Activated T-helper 2 cell treated with anti-CD3 and anti-CD28 coated beads, Interferon-gamma antibody, Interleukin-2, Interleukin-4, amounts not matched to agents 10 μg/mL and 5 μg/mL and 100 μg/mL, durations not matched to agents 14 hours and 24 hours and 36 hours (primary cell): ENCODE measurements around the gene SAPCD2. TPM values are rescaled to one million over a fixed set of nuclear protein-coding genes. Genes with fewer than 3 reads are reported as not detected.

Source experiments
- DNase-seq: peaks from one replicate; pipeline ENCODE4 v3.0.0; 2021; ENCODE audit warnings: low spot score
- H3K27ac Mint-ChIP-seq: one replicate; pipeline ENCODE4 v1.8.0; 2021; ENCODE audit warnings: mixed read lengths
- H3K27me3 Mint-ChIP-seq: one replicate; pipeline ENCODE4 v1.8.0; 2021; ENCODE audit warnings: low read depth, mixed read lengths
- H3K36me3 Mint-ChIP-seq: one replicate; pipeline ENCODE4 v1.8.0; 2021; ENCODE audit warnings: low read depth, mixed read lengths
- H3K4me1 Mint-ChIP-seq: one replicate; pipeline ENCODE4 v1.8.0; 2021; ENCODE audit warnings: low read depth, mixed read lengths
- H3K4me3 Mint-ChIP-seq: one replicate; pipeline ENCODE4 v1.8.0; 2021; ENCODE audit warnings: low read depth, mild to moderate bottlenecking, moderate library complexity, mixed read lengths
- H3K9me3 Mint-ChIP-seq: one replicate; pipeline ENCODE4 v1.8.0; 2021; ENCODE audit warnings: mixed read lengths
- intact Hi-C: fragments of 100-400 bp; cut with micrococcal nuclease; formaldehyde crosslinking; loops from one replicate; pipeline ENCODE4 v1.15.1; 2023
- total RNA-seq: library from RNA; stranded (reverse); gene quantifications from 2 replicates; pipeline ENCODE4 v1.2.3, GENCODE V29; 2022

The SAPCD2 gene
- total RNA-seq, 1 donor from 2014 or later = 26.5 TPM

GRCh38 chr9:137050570-137050969 is 19.8 kb downstream of the SAPCD2 start:
- H3K4me3 Mint-ChIP-seq = no peak overlapping the region
- intact Hi-C loops = no loop called here
- no peak for DNase-seq
- H3K27me3 Mint-ChIP-seq = peaks cover 29% of the 10 kb centered on the region
- H3K27ac Mint-ChIP-seq = no peak overlapping the region
- H3K36me3 Mint-ChIP-seq = no peaks in the 10 kb centered on the region
- H3K4me1 Mint-ChIP-seq = no peaks in the 10 kb centered on the region
- no peaks in the 10 kb centered on the region for H3K9me3 Mint-ChIP-seq

- no peak for DNase-seq
- H3K9me3 Mint-ChIP-seq = no peaks in the 10 kb centered on the region
- H3K4me3 Mint-ChIP-seq = no peak overlapping the region
- peaks cover 3% of the 10 kb centered on the region for H3K4me1 Mint-ChIP-seq
- intact Hi-C loops = loop anchor here (5.0 kb wide), 3 partner anchors 108 to 202 kb away; partner anchors contain the start of gene PHPT1
- no peak overlapping the region for H3K27ac Mint-ChIP-seq
- no peaks in the 10 kb centered on the region for H3K36me3 Mint-ChIP-seq
- peaks cover 34% of the 10 kb centered on the region for H3K27me3 Mint-ChIP-seq
These were observed 20.6 kb downstream of the SAPCD2 start for GRCh38 chr9:137049544-137050449.

- no peak for DNase-seq
- Mint-ChIP-seq H3K27me3 (peaks cover 33% of the 10 kb centered on the region), H3K4me3 (no peak overlapping the region), H3K9me3 (no peaks in the 10 kb centered on the region), H3K36me3 (no peaks in the 10 kb centered on the region), H3K27ac (no peak overlapping the region), H3K4me1 (peaks cover 4% of the 10 kb centered on the region)
- intact Hi-C loops = loop anchor here (5.0 kb wide), 3 partner anchors 108 to 202 kb away; partner anchors contain the start of gene PHPT1
These were observed 21.5 kb downstream of the SAPCD2 start for GRCh38 chr9:137048655-137049543.

- peaks cover 29% of the 10 kb centered on the region for H3K27me3 Mint-ChIP-seq
- DNase-seq = peak; percentile 76
- H3K27ac Mint-ChIP-seq = no peak within 1 kb of the TSS
- H3K9me3 Mint-ChIP-seq = no peaks in the 10 kb centered on the region
- H3K36me3 Mint-ChIP-seq = no peaks in the 10 kb centered on the region
- H3K4me1 Mint-ChIP-seq = peaks cover 4% of the 10 kb centered on the region
- intact Hi-C loops = loop anchor here (1.0 to 5.0 kb wide), 5 partner anchors 18 to 199 kb away; partner anchors contain the start of genes PHPT1 and SAPCD2
- peak within 1 kb of the TSS; percentile 60 for H3K4me3 Mint-ChIP-seq
These were observed 24.1 kb downstream of the SAPCD2 start, which contains the start of gene NPDC1 for GRCh38 chr9:137046088-137046787. NPDC1 (minus strand) TSS chr9:137046177; CDS start chr9:137045989, 188 bp downstream.

- intact Hi-C loops = loop anchor here (1.0 to 5.0 kb wide), 5 partner anchors 19 to 198 kb away; partner anchors contain the start of genes PHPT1 and SAPCD2
- Mint-ChIP-seq H3K27ac (no peak overlapping the region), H3K9me3 (no peaks in the 10 kb centered on the region), H3K4me1 (peaks cover 4% of the 10 kb centered on the region), H3K36me3 (no peaks in the 10 kb centered on the region), H3K27me3 (peaks cover 29% of the 10 kb centered on the region), H3K4me3 (peak overlapping the region; percentile 60)
- DNase-seq = no peak
These were observed 24.9 kb downstream of the SAPCD2 start for GRCh38 chr9:137045294-137046087.

- H3K4me3 Mint-ChIP-seq = peak overlapping the region; percentile 60
- H3K36me3 Mint-ChIP-seq = no peaks in the 10 kb centered on the region
- intact Hi-C loops = loop anchor here (5.0 kb wide), 3 partner anchors 113 to 197 kb away; partner anchors contain the start of gene PHPT1
- H3K27me3 Mint-ChIP-seq = peaks cover 26% of the 10 kb centered on the region
- H3K4me1 Mint-ChIP-seq = peaks cover 4% of the 10 kb centered on the region
- H3K9me3 Mint-ChIP-seq = no peaks in the 10 kb centered on the region
- H3K27ac Mint-ChIP-seq = no peak overlapping the region
- no peak for DNase-seq
These were observed 25.7 kb downstream of the SAPCD2 start for GRCh38 chr9:137044502-137045177.

- no peak overlapping the region for H3K4me3 Mint-ChIP-seq
- intact Hi-C loops = no loop called here
These were observed 26.3 kb downstream of the SAPCD2 start for GRCh38 chr9:137044037-137044436.

GRCh38 chr9:137042751-137043727 is 27.3 kb downstream of the SAPCD2 start:
- no peaks in the 10 kb centered on the region for H3K36me3 Mint-ChIP-seq
- intact Hi-C loops = no loop called here
- H3K4me3 Mint-ChIP-seq = no peak overlapping the region
- H3K9me3 Mint-ChIP-seq = no peaks in the 10 kb centered on the region
- no peak for DNase-seq
- H3K27me3 Mint-ChIP-seq = peaks cover 18% of the 10 kb centered on the region
- peaks cover 4% of the 10 kb centered on the region for H3K4me1 Mint-ChIP-seq
- no peak overlapping the region for H3K27ac Mint-ChIP-seq

More at GRCh38 chr9:137044037-137044436, 26.3 kb downstream of the SAPCD2 start:
- Mint-ChIP-seq H3K36me3 (no peaks in the 10 kb centered on the region), H3K27me3 (peaks cover 23% of the 10 kb centered on the region), H3K9me3 (no peaks in the 10 kb centered on the region), H3K27ac (no peak overlapping the region), H3K4me1 (peaks cover 4% of the 10 kb centered on the region)
- no peak for DNase-seq

GRCh38 chr9:137041124-137041523 is 29.2 kb downstream of the SAPCD2 start:
- Mint-ChIP-seq H3K4me3 (no peak overlapping the region), H3K27ac (no peak overlapping the region), H3K9me3 (no peaks in the 10 kb centered on the region)

GRCh38 chr9:137040568-137040967 is 29.8 kb downstream of the SAPCD2 start:
- H3K27ac Mint-ChIP-seq = no peak overlapping the region
- H3K9me3 Mint-ChIP-seq = no peaks in the 10 kb centered on the region
- DNase-seq = no peak
- no peak overlapping the region for H3K4me3 Mint-ChIP-seq
- H3K36me3 Mint-ChIP-seq = no peaks in the 10 kb centered on the region
- peaks cover 4% of the 10 kb centered on the region for H3K4me1 Mint-ChIP-seq
- intact Hi-C loops = no loop called here
- H3K27me3 Mint-ChIP-seq = peaks cover 6% of the 10 kb centered on the region

More at GRCh38 chr9:137041124-137041523, 29.2 kb downstream of the SAPCD2 start:
- intact Hi-C loops = no loop called here
- Mint-ChIP-seq H3K36me3 (no peaks in the 10 kb centered on the region), H3K4me1 (peaks cover 4% of the 10 kb centered on the region), H3K27me3 (peaks cover 6% of the 10 kb centered on the region)
- DNase-seq = no peak
